ENCODE measurements around the gene CARMIL1.

CARMIL1 gene

DNA sequence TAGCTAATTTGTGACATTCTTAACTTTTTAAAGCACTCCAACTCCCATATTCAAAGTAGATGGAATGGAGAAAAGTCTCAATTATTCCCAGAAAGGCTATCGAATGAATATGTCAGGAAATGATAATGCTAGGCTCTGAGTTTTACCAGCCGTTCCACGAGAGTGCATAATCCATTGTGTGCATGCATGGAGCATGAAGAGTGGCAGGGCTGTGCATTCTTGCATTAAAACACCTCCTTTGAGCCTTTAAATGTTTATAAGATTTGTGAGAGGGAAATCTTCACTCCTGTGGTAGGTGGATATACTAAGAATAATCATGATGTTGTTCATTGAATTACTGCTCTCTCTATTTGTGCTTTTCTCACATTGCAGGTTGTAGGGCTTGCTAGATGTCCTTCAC, 178.3 kb downstream of the CARMIL1 start:
- H2AFZ ChIP-seq (ENCODE audit: low read depth) = no peak overlapping the region
- no peak overlapping the region for H3K4me3 ChIP-seq (IDR thresholded peaks at IDR 0.05; ENCODE audit: insufficient read depth, low read depth, low read length)
- H4K20me1 ChIP-seq (ENCODE audit: insufficient read depth) = no peaks in the 10 kb centered on the region
- no peaks in the 10 kb centered on the region for H3K4me1 ChIP-seq (ENCODE audit: low read depth, poor library complexity, severe bottlenecking)
- no peaks in the 10 kb centered on the region for H3K27me3 ChIP-seq (ENCODE audit: insufficient read depth, low read depth)
- no peaks in the 10 kb centered on the region for H3K79me2 ChIP-seq (ENCODE audit: insufficient read depth, low read depth)
- H3K36me3 ChIP-seq (ENCODE audit: insufficient read depth) = no peaks in the 10 kb centered on the region
- TF ChIP-seq CTCF (conservative IDR thresholded peaks at IDR 0.05; ENCODE audit: low read depth, low read length) = no peak
- H3K27ac ChIP-seq = no peak overlapping the region
- H3K9ac ChIP-seq = no peak overlapping the region
- no peak overlapping the region for H3K4me2 ChIP-seq

DNA sequence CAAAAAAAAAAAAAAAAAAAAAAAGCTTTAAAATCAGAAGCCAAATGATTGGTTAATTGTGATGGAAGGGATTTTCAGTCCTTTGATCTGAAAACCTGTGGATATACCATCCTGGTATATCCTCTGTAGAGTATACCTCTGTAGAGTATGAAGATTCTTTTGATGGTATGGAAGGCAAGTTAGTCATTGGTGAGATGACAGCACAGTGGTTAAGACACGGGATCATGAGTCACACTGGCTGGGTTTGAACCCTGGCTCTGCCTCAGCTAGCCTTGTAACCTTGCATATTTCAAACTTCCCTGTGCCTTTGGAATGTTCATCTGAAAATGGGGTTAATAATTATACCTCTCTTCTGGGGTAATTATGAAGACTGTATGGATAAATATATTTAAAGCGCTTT, 179.3 kb downstream of the CARMIL1 start:
- no peak for TF ChIP-seq CTCF (conservative IDR thresholded peaks at IDR 0.05; ENCODE audit: low read depth, low read length)
- Histone ChIP-seq H3K27me3 (ENCODE audit: insufficient read depth, low read depth) (no peaks in the 10 kb centered on the region), H3K27ac (no peak overlapping the region), H3K36me3 (ENCODE audit: insufficient read depth) (no peaks in the 10 kb centered on the region), H3K4me2 (no peak overlapping the region), H3K4me1 (ENCODE audit: low read depth, poor library complexity, severe bottlenecking) (no peaks in the 10 kb centered on the region), H2AFZ (ENCODE audit: low read depth) (no peak overlapping the region), H3K79me2 (ENCODE audit: insufficient read depth, low read depth) (no peaks in the 10 kb centered on the region), H3K4me3 (IDR thresholded peaks at IDR 0.05; ENCODE audit: insufficient read depth, low read depth, low read length) (no peak overlapping the region), H3K9ac (no peak overlapping the region), H4K20me1 (ENCODE audit: insufficient read depth) (no peaks in the 10 kb centered on the region)

DNA sequence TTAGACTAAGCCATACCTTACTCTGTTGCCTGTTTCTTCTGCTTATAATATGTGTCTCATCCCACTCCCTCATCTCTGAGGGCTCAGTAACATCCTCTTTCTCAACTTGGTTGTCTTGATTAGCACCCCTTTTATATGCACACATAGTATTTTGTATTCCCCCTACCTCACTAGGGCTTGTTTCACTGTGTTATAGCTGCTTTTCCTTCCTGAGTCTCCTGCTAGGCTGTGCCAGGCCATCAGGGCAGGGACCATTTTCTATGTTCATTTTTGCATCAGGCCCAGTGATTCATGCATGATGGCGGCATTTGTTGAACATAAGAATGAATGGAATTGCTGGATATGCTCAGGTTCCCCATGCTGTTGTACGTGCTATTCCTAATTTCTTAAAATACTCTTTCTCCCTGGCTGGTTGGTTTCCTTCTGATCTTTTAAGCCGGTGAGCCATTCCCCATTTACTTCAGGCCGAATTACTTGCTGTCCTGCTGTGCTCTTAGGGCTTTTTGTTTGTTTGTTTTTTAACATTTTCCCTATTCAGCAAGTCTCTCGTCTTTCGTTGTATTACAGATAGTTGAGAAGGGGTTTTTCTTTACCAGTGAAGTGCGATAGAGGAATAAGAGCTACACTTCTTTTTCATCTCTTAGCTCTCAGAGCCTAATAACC, 183.2 kb downstream of the CARMIL1 start:
- Histone ChIP-seq H2AFZ (ENCODE audit: low read depth) (no peak overlapping the region), H4K20me1 (ENCODE audit: insufficient read depth) (no peaks in the 10 kb centered on the region), H3K79me2 (ENCODE audit: insufficient read depth, low read depth) (no peaks in the 10 kb centered on the region), H3K36me3 (ENCODE audit: insufficient read depth) (no peaks in the 10 kb centered on the region), H3K4me3 (IDR thresholded peaks at IDR 0.05; ENCODE audit: insufficient read depth, low read depth, low read length) (no peak overlapping the region), H3K27ac (no peak overlapping the region), H3K4me1 (ENCODE audit: low read depth, poor library complexity, severe bottlenecking) (peaks cover 9% of the 10 kb centered on the region), H3K27me3 (ENCODE audit: insufficient read depth, low read depth) (no peaks in the 10 kb centered on the region), H3K9ac (no peak overlapping the region), H3K4me2 (no peak overlapping the region)
- no peak for TF ChIP-seq CTCF (conservative IDR thresholded peaks at IDR 0.05; ENCODE audit: low read depth, low read length)

- Histone ChIP-seq H3K9ac (no peak overlapping the region), H3K4me3 (IDR thresholded peaks at IDR 0.05; ENCODE audit: insufficient read depth, low read depth, low read length) (no peak overlapping the region), H3K27me3 (ENCODE audit: insufficient read depth, low read depth) (no peaks in the 10 kb centered on the region), H3K36me3 (ENCODE audit: insufficient read depth) (no peaks in the 10 kb centered on the region), H4K20me1 (ENCODE audit: insufficient read depth) (no peaks in the 10 kb centered on the region), H3K79me2 (ENCODE audit: insufficient read depth, low read depth) (no peaks in the 10 kb centered on the region), H3K4me2 (no peak overlapping the region), H3K27ac (no peak overlapping the region), H3K4me1 (ENCODE audit: low read depth, poor library complexity, severe bottlenecking) (peaks cover 9% of the 10 kb centered on the region), H2AFZ (ENCODE audit: low read depth) (no peak overlapping the region)
- TF ChIP-seq CTCF (conservative IDR thresholded peaks at IDR 0.05; ENCODE audit: low read depth, low read length) = no peak
Measured at GRCh38 chr6:25463441-25463840, 184.3 kb downstream of the CARMIL1 start.

Measured in KMS-11 (cell line).